Breast epithelium (tissue), 3 donors: ENCODE measurements around the gene DDX39A.

ENCODE experiments used
- POLR2A ChIP-seq: fragments of 450-650 bp; IDR thresholded peaks from one replicate; pipeline ENCODE4 v1.6.1; 2016; ENCODE audit warnings: antibody characterized with exemption, mild to moderate bottlenecking, moderate library complexity
- TF ChIP-seq, protein P1 (sequence below), 3 donors: fragments of 450-650 bp; IDR thresholded peaks; one replicate each; pipeline ENCODE4 v1.5.1; 2016 to 2017; ENCODE audit warnings: antibody characterized with exemption in 3 of 3, mild to moderate bottlenecking in 3 of 3, moderate library complexity in 3 of 3

DNA sequence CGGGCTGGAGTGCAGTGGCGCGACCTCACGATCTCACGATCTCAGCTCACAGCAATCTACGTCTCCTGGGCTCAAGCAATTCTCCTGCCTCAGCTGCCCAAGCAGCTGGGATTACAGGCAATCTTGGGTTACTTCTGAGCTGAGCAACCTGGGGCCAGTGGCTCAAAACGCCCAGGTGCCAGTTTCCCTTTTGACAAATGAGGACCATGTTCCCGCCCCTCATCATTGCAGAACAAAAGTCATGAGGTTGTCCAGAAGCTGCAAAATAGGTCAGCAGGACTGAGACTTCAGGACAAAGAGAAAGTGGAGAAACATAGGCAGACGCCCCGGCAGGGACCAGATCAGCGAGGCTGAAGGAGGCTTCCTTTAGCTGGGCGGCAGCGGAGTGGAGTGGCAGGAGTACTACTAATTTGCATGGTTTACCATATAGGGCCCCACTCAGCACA lies 41.2 kb downstream of the DDX39A start:
- TF ChIP-seq, protein P1, sequence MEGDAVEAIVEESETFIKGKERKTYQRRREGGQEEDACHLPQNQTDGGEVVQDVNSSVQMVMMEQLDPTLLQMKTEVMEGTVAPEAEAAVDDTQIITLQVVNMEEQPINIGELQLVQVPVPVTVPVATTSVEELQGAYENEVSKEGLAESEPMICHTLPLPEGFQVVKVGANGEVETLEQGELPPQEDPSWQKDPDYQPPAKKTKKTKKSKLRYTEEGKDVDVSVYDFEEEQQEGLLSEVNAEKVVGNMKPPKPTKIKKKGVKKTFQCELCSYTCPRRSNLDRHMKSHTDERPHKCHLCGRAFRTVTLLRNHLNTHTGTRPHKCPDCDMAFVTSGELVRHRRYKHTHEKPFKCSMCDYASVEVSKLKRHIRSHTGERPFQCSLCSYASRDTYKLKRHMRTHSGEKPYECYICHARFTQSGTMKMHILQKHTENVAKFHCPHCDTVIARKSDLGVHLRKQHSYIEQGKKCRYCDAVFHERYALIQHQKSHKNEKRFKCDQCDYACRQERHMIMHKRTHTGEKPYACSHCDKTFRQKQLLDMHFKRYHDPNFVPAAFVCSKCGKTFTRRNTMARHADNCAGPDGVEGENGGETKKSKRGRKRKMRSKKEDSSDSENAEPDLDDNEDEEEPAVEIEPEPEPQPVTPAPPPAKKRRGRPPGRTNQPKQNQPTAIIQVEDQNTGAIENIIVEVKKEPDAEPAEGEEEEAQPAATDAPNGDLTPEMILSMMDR (IDR thresholded peaks at IDR 0.05): no peak
- no peak for TF ChIP-seq POLR2A
